Measurements from ENCODE around the gene MRPL39.

MRPL39 gene

GRCh38 chr21:25608044-25608737 lies 910 bp upstream of the MRPL39 start:
- DNase-seq = peak; percentile 86

- DNase-seq = no peak
These were observed 17.4 kb downstream of the MRPL39 start for GRCh38 chr21:25589887-25590286.

GRCh38 chr21:25586791-25587190 lies 20.5 kb downstream of the MRPL39 start:
- no peak for DNase-seq

GRCh38 chr21:25586326-25586725 lies 21.0 kb downstream of the MRPL39 start:
- DNase-seq = no peak

GRCh38 chr21:25584833-25585676 lies 22.2 kb downstream of the MRPL39 start:
- DNase-seq = no peak

GRCh38 chr21:25583370-25584130 lies 23.7 kb downstream of the MRPL39 start:
- no peak for DNase-seq

GRCh38 chr21:25582888-25583287 lies 24.4 kb downstream of the MRPL39 start:
- DNase-seq = peak; percentile 70

GRCh38 chr21:25582164-25582790 lies 25.0 kb downstream of the MRPL39 start:
- DNase-seq = no peak

- peak; percentile 65 for DNase-seq
These were observed 25.7 kb downstream of the MRPL39 start for GRCh38 chr21:25581582-25581981.

GRCh38 chr21:25580912-25581260 lies 26.4 kb downstream of the MRPL39 start:
- DNase-seq = no peak

- no peak for DNase-seq
These were observed 27.9 kb downstream of the MRPL39 start for GRCh38 chr21:25579226-25580013.

GRCh38 chr21:25578056-25578961 lies 29.0 kb downstream of the MRPL39 start:
- DNase-seq = peak; percentile 88

GRCh38 chr21:25577424-25578055 lies 29.7 kb downstream of the MRPL39 start:
- DNase-seq = peak; percentile 69

- DNase-seq = peak; percentile 76
These were observed 33.7 kb downstream of the MRPL39 start for GRCh38 chr21:25573409-25574206.

- no peak for DNase-seq
These were observed 34.4 kb downstream of the MRPL39 start for GRCh38 chr21:25572861-25573310.

- DNase-seq = peak; percentile 66
These were observed 35.6 kb downstream of the MRPL39 start for GRCh38 chr21:25571726-25572121.

- no peak for DNase-seq
These were observed 37.6 kb downstream of the MRPL39 start for GRCh38 chr21:25569711-25570110.

- no peak for DNase-seq
These were observed 38.2 kb downstream of the MRPL39 start for GRCh38 chr21:25569084-25569483.

GRCh38 chr21:25568246-25568645 lies 39.0 kb downstream of the MRPL39 start:
- DNase-seq = peak; percentile 75

GRCh38 chr21:25567472-25567871 lies 39.8 kb downstream of the MRPL39 start:
- DNase-seq = peak; percentile 66
